HG02973 (cell line): ENCODE measurements around the gene TUBA8.

Source experiments
- ATAC-seq: cut with Tn5 transposase; IDR thresholded peaks from one replicate; pipeline ENCODE4 v1.9.1; 2021; ENCODE audit warnings: moderate library complexity; ENCODE audit not compliant: unreplicated experiment

The TUBA8 gene

DNA sequence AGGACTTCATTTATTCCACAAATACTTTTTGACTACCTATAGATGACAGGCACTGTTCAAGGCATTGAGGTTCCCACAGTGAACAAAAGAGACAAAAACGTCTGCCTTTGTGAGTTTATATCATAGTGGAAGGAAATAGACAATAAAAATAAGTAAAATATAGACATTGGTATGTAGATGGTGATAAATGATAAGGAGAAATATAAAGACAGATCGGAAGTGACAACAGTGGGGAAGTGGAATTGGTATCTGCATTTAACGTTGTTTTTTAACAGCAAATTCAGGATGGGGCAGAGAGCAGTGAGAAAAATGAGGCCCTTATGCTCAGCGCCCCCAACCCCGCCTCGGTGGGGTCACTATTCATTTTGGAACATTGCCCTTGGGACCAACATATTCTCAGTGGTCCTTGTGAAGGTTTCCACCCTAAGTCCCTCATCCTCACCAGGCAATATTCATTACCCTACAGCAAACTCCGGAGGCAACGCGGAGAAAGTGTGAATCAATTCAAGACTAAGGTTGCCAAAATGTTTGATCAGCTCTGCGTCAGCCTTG is 33.4 kb upstream of the TUBA8 start:
- no peak for ATAC-seq

GRCh38 chr22:18077639-18078328 is 32.8 kb upstream of the TUBA8 start, which contains the start of gene PEX26:
Gene PEX26 (plus strand): TSS chr22:18077990. CDS start chr22:18078377, 387 bp downstream.
- ATAC-seq = peak; percentile 92

- ATAC-seq = peak; percentile 13
These were observed 32.1 kb upstream of the TUBA8 start for GRCh38 chr22:18078329-18079041.

- ATAC-seq = no peak
These were observed 30.8 kb upstream of the TUBA8 start for GRCh38 chr22:18079706-18080233.

GRCh38 chr22:18081416-18081815 is 29.2 kb upstream of the TUBA8 start:
- ATAC-seq = no peak

DNA sequence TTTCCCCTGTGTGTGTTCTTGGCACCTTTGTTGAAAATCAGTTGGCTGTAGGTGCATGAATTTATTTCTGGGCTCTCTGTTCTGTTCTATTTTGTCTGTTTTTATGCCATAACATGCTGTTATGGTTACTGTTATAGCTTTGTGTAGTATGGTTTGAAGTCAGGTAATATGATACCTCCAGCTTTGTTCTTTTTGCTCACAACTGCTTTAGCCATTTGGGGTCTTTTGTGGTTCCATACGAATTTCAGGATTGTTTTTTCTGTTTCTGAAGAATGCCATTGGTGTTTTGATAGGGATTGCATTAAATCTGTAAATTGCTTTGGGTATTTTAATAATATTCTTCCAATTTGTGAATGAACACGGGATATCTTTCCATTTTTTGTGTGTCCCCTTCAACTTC is 28.1 kb upstream of the TUBA8 start:
- no peak for ATAC-seq

GRCh38 chr22:18083406-18083805 is 27.2 kb upstream of the TUBA8 start:
- ATAC-seq = no peak

- ATAC-seq = no peak
These were observed 25.4 kb upstream of the TUBA8 start for GRCh38 chr22:18085188-18085587.

- no peak for ATAC-seq
These were observed 23.2 kb upstream of the TUBA8 start for GRCh38 chr22:18087350-18087855.

- ATAC-seq = no peak
These were observed 21.6 kb upstream of the TUBA8 start for GRCh38 chr22:18088825-18089568.

DNA sequence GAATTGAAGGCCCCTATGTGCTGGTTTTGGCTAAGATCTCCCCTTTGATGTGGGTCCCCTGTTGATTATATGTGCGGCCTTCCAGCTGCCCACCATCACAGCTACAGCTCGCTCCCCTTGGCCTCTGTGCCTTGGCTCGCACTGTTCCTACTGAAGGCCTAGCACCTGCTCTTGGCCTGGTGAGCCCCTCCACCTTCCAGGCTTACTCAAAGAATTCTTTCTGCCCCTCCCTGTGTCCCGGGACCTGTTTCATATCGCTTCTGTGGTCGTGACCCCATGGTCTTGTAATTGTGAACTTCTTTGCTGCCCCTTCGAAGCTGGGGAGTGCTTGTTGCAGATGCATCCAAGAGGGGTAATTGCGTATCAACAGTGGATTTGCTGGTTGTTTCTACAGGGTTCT is 20.3 kb upstream of the TUBA8 start:
- ATAC-seq = no peak

- no peak for ATAC-seq
These were observed 19.1 kb upstream of the TUBA8 start for GRCh38 chr22:18091478-18091877.

DNA sequence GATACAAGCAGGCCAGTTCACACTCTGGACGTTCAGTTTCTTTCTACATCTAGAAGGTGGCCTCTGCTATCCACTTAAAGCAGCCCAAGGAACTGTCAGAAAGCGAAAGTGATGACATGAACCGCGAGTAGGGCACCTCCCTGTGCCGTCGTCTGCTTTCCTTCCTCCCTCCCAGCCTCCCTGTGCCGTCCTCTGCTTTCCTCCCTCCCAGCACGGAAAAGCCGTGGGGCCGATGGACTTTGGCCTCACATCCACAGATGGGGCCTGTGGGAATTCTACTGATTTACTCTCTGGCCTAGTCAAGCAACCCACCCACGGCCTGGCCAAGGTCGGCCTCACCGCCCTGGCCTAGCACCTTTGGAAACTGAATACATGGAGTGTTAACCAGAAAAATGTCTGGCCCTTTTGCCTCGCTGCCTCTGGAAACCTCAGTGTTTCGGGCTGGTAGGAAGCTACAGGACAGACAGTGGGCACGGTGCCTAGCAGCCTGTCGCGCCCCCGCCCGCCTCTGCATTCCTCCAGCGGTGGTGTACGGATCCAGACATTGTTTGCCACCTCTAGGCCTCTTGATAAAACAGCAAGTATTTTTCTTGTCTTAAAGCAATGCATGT is 18.6 kb upstream of the TUBA8 start:
- no peak for ATAC-seq

GRCh38 chr22:18093661-18094060 is 16.9 kb upstream of the TUBA8 start:
- no peak for ATAC-seq

DNA sequence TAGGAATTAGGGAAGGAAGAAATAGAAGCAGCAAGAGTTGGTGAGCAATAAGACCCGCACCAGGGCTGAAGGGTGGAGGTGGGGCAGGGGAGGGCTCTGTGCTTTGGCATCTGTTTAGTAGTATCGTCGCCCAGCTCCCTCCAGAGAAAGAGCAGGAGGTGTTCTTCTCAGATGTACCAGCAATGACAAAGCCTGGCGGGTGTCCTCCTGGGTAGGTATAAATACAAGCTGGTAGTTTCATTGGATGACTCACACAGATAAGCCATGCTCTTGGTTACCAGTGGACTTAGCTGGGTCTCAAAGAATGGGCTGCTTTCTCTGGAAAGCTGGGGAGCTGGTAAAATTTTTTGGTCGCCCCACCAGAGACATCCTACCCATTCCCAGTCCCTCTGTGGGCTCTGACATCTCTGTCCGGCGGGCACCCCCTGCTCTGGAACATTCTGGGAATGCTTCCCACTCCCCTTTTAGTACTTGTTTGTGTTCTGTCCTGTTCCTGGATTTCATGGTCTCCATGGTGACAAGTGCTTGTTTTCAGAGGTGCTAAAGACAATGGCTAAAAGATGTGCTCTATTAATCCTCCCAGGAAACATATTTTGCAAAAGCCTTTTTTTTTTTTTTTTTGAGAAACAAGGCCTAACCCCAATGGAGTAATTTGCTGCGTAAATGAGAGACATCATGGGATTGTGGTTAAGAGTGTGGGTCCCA is 15.4 kb upstream of the TUBA8 start:
- ATAC-seq = no peak

DNA sequence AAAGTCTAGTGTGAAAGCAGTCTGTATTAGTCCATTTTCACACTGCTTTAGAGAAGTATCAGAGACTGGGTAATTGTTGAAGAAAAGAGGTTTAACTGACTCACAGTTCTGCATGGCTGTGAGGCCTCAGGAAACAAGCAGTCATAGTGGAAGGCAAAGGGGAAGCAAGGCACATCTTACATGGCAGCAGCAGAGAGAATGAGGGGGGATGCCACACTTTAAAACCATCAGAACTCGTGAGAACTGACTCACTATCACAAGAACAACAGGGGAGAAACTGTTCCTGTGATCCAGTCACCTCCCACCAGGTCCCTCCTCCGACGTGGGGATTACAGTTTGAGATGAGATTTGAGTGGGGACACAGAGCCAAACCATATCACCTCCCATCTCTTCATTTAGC is 13.8 kb upstream of the TUBA8 start:
- ATAC-seq = no peak

DNA sequence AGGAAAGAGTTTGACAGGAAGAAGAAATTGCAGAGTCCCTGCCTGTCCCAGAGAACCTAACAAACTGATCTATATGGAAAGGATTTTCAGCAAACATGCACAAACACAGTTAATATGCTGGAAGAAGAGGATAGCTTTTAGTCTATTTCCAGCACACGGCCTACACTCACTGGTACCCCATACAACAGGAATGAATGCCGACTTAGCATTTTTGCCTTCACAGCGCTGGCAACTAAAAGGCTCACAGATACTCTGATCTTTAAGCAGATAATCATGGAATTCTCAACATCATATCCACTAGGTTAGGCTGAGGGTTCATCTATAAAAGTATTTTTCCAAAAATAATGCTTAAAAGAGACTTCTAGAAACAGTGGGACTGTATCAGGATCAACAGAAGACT is 9.8 kb upstream of the TUBA8 start:
- ATAC-seq = no peak

GRCh38 chr22:18101536-18101935 is 9.1 kb upstream of the TUBA8 start:
- ATAC-seq = no peak

DNA sequence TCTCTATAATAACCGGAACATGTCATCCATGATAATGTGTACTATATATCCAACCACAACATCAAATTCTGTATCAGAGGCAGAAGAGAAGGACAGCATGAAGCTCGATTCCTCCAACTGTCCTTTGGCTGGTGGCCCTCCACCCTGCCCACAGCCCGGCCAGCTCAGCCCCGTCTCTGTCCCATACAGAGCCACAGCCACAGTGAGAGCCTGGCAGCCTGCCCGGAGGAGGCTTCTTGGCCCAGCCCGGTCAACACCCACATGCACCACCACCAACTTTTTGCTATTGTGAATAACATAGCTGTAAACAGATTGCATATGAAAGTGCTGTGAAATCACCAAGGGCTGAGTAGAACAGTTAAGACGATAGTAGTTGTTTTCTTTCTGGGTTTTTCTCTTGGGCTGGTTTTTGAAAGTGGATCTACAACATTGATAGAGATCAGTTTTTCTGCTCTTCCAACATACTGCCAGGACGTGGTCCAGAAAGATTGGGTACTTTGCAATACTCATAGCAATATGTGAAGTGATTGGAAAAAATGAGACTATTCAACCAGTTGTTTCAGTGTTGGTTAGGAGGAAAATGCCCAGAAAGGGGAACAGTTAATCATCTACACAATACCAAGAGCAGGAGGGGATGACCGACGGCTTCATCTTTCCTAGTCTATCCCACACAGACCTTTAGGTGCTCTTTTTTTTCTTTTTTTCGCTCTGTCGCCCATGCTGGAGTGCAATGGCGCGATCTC is 6.9 kb upstream of the TUBA8 start:
- no peak for ATAC-seq
